ENCODE results near the gene LGALS7B. TPM values are rescaled to one million over a fixed set of nuclear protein-coding genes. Genes with fewer than 3 reads are reported as not detected.
A peak's percentile ranks its signal among the peaks of the same experiment; 100 is the strongest.

LGALS7B gene
- total RNA-seq, 1 donor, result not detected

- no peak overlapping the region for H3K4me3 ChIP-seq (ENCODE audit: low read depth, low read length)
- TF ChIP-seq, protein P1, sequence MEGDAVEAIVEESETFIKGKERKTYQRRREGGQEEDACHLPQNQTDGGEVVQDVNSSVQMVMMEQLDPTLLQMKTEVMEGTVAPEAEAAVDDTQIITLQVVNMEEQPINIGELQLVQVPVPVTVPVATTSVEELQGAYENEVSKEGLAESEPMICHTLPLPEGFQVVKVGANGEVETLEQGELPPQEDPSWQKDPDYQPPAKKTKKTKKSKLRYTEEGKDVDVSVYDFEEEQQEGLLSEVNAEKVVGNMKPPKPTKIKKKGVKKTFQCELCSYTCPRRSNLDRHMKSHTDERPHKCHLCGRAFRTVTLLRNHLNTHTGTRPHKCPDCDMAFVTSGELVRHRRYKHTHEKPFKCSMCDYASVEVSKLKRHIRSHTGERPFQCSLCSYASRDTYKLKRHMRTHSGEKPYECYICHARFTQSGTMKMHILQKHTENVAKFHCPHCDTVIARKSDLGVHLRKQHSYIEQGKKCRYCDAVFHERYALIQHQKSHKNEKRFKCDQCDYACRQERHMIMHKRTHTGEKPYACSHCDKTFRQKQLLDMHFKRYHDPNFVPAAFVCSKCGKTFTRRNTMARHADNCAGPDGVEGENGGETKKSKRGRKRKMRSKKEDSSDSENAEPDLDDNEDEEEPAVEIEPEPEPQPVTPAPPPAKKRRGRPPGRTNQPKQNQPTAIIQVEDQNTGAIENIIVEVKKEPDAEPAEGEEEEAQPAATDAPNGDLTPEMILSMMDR (IDR thresholded peaks at IDR 0.05; ENCODE audit: insufficient read depth, low read depth, low read length), result no peak
- no peak for DNase-seq (ENCODE audit: low read depth)
Observed at GRCh38 chr19:38836983-38837626, 48.1 kb downstream of the LGALS7B start.

- TF ChIP-seq, protein P1 (IDR thresholded peaks at IDR 0.05; ENCODE audit: insufficient read depth, low read depth, low read length), result no peak
Observed at GRCh38 chr19:38837656-38838121, 48.7 kb downstream of the LGALS7B start.

DNA sequence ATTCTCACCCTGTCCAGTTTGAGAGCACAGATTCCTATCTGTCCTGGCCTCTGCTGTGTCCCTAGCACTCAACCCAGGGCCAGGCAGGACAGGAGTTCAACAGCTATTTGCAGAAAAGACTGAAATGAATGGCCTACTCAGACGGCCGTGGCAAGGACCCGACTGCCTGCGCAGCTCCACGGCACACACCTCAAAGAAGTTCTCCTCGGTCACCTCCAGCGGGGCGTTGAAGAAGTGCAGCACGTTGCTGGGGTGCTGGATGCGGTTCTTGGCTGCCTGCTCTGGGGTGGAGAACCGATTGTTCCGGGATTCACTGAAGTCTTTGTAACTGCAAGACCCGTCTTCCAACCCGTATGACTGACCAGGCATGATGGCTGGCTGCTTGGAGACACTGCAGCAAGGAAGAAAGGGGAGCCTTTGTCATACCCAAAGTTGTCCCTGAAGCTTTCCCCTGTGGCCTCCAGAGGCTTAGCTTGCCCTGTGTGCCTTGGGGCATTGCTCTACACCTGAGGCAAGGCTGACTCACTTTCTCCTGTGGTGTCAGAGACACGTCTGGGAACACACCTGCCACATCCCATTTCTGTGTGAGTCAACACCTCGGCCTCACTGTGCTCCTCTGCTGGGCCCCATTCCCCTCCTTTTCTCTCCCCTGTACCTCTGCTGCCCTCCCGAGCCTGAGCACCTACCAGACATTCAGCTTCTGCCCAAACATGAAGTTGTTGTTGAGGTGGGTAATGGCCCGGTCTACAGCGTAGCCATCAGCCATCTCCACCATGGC lies 49.4 kb downstream of the LGALS7B start:
- H3K4me3 ChIP-seq (ENCODE audit: low read depth, low read length), result no peak overlapping the region
- no peak for DNase-seq (ENCODE audit: low read depth)
- TF ChIP-seq, protein P1 (IDR thresholded peaks at IDR 0.05; ENCODE audit: insufficient read depth, low read depth, low read length), result no peak

More at GRCh38 chr19:38837656-38838121, 48.7 kb downstream of the LGALS7B start:
- DNase-seq (ENCODE audit: low read depth), result peak; percentile 77
- H3K4me3 ChIP-seq (ENCODE audit: low read depth, low read length), result no peak overlapping the region

DNA sequence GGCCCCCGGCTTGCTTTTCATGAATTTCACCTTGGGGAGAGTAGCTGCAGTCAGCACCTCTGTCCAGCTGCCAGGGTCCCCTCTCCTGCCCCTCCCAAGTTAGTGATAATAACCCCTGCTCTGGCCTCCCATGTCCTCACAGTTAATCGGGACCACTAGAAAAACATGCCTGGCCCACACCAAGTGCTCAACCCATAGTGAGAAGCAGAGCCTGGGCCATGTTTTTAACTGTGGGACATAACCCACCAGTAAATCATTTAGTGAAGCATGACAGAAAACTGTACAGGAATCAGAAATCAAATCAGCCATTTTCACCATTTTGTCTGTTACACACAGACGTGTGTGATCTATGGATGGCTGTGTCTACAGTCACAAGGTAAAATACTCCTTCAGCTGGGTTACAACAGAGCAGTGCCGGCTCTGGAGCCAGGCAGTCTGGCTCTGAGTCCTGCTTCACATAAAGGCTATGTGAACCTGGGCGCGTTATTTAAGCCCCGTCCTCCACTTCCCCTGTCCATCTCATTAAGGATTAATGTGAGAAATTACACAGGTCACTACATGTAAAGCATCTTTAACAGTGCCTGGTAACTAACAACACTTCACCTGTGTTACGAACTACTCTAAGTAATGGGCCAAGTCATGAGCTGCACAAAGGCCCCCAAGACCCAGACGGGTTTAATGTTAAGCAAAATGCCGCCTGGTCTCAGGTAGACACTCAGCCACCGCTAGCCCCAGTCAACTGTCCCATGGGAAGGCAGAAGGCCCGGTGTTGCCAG lies 50.2 kb downstream of the LGALS7B start:
- no peak for DNase-seq (ENCODE audit: low read depth)
- H3K4me3 ChIP-seq (ENCODE audit: low read depth, low read length), result no peak overlapping the region
- TF ChIP-seq, protein P1 (IDR thresholded peaks at IDR 0.05; ENCODE audit: insufficient read depth, low read depth, low read length), result no peak

- DNase-seq (ENCODE audit: low read depth), result no peak
- TF ChIP-seq, protein P1 (IDR thresholded peaks at IDR 0.05; ENCODE audit: insufficient read depth, low read depth, low read length), result no peak
- no peak overlapping the region for H3K4me3 ChIP-seq (ENCODE audit: low read depth, low read length)
Observed at GRCh38 chr19:38839816-38840582, 51.0 kb downstream of the LGALS7B start.

DNA sequence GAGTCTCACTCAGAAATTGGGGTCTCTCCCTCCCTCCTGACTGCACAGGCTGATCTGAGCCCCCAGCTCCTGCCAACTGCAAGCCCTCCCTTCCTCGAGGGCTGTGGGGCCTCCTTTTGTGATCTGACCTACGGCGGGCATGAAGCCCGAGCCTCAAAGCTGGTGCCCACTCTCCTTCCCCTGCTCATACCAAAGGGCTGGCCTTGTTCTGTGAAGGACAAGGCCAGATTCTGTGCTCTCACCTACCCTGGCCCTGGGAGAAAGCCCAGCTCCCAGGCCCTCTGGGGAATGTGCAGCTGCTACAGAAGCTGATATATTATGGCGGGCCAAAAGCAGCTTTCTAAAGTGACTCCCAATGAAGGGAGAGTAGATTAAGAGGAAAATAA lies 51.6 kb downstream of the LGALS7B start:
- TF ChIP-seq, protein P1 (IDR thresholded peaks at IDR 0.05; ENCODE audit: insufficient read depth, low read depth, low read length), result no peak
- no peak overlapping the region for H3K4me3 ChIP-seq (ENCODE audit: low read depth, low read length)
- no peak for DNase-seq (ENCODE audit: low read depth)
